ENCODE data around the gene EREG.
"Not testable (repeated sequence)": the region's sequence is repeated elsewhere in the genome, so short reads cannot be mapped to it uniquely, and the experiment has no call there.

Gene EREG

DNA sequence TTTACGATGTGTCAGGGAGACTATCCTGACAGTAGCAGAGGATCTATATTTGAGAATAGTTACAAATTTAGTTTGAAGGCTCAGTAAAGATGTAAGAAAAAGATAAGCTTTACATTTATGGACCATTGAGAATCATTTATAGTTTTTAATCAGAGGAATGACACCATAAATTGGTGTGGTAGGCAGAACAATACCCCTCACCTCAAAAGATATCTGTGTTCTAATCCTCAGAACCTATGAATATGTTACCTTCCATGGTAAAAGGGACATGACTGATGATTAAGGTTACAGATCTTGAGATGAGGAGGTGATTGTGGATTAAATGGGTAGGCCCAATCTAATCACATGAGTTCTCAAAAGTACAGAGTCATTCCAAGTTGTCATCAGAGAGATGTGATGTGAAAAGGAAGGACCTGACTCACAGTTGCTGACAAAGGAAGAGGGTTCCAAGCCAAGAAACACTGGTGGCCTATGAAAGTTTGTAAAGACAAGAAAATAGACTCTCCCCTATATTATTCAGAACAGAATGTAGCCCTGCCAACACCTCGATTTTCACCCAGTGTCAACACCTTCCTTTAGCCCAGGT, 27.0 kb downstream of the EREG start:
- DNase-seq: no peak

- no peak for DNase-seq
These were observed 29.7 kb downstream of the EREG start for GRCh38 chr4:74394476-74395136.

DNA sequence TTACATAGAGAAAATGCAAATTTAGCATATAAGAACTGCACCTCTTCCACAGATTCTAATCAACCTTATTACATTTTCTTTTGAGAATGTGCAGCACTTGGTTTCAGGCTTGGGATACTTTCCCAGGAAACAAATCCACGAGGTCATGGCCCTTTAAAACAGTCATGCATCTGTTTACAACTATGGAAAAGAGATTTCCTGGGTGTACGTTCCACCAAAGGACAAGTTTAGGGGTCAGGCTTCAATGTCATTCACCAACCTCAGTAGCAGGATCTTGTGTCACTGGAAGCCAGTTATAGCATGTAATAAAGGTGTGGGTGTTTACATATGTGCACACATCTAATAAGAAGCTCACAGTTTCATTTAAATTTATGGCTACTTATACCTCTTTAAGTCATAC, 30.7 kb downstream of the EREG start:
- DNase-seq: no peak

GRCh38 chr4:74397748-74398426, 32.9 kb downstream of the EREG start:
- DNase-seq: peak; percentile 17

DNA sequence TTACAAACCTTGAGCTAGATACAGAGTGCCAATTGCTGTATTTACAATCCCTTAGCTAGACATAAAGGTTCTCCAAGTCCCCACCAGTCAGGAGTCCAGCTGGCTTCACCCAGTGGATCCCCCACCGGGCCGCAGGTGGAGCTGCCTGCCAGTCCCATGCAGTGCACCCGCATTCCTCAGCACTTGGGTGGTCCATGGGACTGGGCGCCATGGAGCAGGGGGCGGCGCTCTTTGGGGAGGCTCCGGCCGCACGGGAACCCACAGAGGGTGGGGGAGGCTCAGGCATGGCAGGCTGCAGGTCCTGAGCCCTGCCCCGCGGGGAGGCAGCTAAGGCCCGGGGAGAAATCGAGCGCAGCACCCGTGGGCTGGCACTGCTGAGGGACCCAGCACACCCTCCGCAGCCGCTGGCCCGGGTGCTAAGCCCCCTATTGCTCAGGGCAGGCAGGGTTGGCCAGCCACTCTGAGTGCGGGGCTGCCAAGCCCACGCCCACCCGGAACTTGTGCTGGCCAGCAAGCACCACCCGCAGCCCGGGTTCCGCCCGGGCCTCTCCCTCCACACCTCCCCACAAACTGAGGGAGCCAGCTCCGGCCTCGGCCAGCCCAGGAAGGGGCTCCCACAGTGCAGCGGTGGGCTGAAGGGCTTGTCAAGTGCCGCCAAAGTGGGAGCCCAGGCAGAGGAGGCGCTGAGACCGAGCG, 34.1 kb downstream of the EREG start:
- DNase-seq: not testable (repeated sequence)

DNA sequence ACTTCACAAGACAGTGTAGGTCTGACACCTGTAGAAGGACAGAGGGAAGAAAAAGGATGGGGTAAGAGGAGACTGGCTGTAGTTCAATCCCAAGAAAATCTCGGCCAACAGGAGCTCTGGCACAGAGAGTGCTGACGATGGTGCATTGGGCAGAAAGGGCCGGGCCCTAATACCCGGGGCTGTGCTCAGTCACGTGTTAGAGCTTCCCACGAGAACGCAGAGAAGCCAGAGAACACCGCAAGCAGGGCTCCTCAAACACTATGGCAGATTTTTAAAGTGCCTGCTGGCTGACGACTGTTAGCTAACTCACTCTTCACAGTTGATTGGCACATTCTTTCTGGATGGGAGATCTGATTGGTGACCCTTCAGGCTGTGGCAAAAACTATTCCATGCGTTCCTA, 35.5 kb downstream of the EREG start:
- DNase-seq: no peak

DNA sequence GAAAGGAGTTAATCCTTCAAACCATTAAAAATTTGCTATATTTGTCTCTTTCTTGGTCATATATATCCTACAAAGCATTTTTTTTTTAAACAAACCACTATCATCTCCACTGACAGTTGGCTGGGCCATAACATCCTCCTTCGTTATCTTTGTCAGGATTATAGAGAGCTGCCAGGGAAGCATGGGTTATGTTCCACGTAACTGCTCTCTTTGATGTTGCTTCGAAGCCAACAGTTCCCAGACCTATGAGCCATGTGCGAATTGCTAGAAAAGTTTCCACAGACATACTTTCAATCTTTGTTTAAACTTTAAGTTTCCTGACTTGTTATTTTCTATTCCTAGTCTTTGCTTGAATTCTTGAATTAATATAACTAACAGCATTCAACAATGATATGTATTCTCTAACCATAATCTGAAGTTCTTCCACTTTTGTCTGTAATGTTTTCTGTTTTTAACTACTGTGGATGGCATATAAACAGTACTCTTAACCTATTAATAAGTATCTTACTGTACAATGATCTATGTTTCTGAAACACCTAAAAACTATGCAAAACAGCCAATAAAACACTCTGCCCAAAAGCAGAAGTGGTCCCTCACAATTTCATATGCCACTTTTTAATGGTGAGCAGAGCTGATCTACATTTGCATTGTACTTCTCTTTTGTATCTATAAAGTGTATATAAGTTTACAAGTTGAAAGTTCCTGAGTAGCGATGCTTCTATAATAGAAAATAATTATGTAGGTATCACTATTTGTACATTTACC, 37.9 kb downstream of the EREG start:
- DNase-seq: no peak

DNA sequence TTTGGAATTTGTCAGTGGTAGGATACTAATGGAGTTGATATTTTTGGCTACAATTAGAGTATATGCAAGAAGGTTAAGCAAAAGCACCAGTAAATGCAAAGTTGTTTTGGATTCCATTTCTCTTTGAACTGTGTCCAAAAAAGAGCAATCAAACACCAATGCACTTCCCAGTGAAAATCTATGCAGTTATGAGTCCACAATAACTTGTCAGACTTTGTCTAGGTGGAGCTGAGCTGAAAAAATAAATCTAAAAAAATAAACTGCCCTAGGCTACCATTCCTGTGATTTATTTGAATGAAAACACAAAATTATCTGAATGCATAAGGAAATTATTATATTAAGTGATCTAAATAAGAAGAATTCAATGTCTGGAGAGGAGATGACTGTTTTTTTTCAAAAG, 42.9 kb downstream of the EREG start:
- no peak for DNase-seq

- no peak for DNase-seq
These were observed 43.7 kb downstream of the EREG start for GRCh38 chr4:74408639-74409038.

DNA sequence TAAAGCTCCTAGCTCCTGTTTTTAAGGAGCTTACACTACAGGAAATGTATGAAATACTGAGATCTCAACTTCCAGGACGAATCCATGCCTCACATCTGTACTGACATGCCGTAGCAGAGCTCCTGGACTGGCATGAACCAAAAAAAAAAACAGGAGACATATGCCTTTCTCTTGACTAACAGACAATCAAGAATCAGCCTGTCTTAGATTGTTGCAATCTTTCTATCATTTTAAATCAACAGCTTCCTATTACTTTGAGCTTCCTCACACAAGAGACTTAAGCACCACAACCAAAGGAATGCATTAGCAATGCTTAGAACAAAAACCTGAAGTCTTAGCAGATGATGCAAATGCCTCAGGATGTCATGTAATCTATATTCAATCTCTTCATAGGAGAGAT, 45.3 kb downstream of the EREG start:
- DNase-seq: no peak

DNA sequence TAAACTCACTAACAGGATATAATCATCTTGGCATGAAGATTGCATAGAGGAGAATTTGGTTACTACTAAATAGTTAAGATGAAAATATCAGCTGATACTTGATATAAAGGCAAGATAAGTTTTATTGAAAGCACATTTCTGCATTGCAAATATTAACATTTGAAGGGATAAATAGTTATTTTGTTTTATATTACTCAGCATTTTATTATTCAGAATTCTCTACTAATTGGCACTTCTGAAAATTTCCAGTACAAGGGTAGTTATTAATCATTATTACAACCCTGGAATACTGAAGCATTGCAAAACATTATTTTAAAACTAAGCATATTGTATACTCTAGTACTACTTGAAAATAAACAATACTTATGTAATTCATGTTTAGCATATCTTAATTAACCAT, 47.3 kb downstream of the EREG start:
- no peak for DNase-seq

GRCh38 chr4:74413265-74413664, 48.3 kb downstream of the EREG start:
- no peak for DNase-seq

DNA sequence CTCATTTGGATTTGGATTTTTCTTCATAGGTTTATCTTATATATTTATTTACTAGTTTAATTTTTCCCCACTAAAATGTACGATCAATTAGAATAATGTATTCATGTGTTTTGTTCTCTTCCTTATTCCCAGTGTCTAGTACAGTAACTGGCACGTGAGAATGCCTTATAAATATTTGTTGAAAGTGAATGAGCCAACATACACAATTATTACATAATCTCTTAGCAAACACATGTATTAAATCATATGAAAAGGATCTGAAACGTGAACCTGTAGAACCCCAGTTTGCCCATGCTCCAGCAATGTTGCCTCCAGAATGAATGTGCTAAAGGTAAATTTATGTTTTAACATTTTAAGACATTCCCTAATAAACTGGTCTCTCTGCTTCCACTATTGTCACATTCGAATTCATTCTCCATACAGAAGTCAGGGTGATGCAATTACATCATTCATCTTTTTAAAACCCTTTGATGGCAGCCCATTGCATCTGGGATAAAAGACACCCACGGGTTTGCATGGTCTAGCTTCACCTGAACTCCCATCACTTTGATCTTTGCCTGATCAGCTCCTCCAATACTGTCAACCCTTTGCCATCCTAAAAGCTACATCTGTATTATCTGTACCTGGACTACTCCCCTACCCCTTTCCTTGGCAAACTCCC, 49.3 kb downstream of the EREG start:
- no peak for DNase-seq

DNA sequence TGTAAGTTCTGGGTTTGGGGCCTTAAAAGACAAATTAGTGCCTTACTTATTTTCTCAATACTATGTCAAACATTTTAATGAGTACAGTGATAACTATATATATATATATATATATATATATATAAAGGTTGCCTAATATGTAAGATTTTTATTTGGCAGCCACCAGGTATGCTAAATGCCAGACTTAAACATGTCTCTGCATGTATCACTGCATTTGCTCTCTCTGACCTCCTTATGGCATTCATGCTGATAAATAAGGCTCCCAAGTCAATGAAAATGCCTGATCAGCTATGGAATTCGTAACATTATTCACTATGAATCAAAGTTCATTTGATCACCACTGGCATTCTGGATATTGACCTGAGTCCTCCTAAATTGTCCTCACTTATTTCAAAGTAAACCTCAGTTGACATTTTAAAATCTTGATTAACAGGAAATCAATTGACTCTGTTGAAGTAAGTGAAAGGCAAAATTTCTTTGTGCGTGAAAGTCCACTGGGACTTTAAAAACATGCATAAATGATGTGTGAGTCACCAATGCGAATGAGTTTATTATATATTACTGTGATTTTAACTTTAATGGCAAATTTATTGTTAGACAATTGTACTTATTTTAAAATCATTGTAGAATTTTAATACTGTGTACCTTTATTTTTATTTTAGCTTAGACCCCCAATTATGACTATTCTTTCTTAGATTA, 50.8 kb downstream of the EREG start:
- DNase-seq: no peak

- no peak for DNase-seq
These were observed 53.2 kb downstream of the EREG start for GRCh38 chr4:74418063-74418670.

DNA sequence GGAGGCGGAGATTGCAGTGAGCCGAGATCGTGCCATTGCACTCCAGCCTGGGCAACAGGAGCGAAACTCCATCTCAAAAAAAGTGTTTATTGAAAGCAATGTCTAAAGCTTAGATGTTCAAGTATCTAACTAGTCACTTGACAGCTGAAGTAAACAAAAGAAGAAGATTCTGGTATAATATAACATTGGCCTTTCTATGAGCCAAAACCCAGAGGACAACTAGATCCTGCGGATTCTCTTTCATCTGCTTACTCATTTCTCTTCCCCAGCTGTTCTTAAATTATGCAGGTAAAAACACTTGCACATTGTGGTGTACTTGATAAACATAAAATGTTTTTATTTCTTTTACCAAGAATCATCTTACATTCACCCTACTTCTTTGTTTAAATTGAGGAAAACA, 55.9 kb downstream of the EREG start:
- no peak for DNase-seq

DNA sequence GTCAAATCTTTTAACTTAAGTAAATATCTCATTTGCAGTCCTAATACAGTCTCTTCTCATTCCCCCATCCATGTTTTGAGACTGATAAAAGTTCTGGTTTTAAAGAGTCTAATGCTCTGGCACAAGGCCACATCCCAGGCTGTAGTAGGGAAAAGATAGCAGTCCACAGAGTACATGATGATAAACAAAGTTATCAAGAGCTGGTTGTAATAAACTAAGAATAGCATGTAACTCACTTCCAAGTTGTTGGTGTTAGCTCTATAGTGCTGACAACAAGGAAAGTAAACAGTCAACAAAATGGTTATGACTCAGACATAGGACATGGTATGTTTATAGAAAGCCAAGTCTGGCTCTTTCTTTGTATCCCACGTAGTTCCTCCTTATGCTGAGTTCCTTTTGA, 58.2 kb downstream of the EREG start:
- DNase-seq: no peak

DNA sequence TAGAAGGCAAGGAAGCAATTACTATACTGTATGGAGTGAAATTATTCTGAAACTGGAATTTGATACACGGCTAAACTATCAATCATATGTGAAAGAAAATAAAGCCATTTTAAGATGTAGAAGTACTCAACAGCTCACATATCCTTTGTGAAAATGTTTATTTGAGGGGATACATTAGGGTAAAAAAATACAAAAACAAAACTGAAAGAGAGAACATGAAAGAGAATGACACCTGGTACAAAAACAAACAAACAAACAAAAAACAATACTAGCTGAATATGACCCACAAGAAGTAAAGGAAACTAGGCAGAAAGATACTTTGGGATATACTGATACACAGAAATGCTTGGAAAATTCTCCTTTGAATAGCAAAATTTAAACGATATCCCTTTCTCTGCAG, 59.2 kb downstream of the EREG start:
- no peak for DNase-seq

DNA sequence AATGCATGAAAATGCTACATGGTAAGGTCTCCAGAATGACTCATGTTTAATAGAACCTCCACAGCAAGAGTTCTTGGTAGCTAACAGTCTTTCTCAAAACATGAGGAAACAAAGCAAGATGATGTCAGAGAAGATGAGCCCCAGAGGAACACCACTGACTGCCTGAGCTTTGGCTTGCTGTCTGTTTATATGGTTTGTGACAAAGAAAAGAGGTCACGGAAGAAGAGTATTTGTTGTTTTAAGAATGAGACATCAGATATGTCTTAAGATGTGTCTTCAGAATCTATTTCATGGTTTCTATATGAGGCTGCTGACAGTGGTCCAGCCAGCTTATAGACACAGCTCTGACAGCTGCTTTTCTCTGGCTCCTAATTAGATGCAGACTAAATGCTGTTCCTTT, 61.2 kb downstream of the EREG start:
- no peak for DNase-seq

- DNase-seq: no peak
These were observed 63.3 kb downstream of the EREG start for GRCh38 chr4:74428276-74428675.

DNA sequence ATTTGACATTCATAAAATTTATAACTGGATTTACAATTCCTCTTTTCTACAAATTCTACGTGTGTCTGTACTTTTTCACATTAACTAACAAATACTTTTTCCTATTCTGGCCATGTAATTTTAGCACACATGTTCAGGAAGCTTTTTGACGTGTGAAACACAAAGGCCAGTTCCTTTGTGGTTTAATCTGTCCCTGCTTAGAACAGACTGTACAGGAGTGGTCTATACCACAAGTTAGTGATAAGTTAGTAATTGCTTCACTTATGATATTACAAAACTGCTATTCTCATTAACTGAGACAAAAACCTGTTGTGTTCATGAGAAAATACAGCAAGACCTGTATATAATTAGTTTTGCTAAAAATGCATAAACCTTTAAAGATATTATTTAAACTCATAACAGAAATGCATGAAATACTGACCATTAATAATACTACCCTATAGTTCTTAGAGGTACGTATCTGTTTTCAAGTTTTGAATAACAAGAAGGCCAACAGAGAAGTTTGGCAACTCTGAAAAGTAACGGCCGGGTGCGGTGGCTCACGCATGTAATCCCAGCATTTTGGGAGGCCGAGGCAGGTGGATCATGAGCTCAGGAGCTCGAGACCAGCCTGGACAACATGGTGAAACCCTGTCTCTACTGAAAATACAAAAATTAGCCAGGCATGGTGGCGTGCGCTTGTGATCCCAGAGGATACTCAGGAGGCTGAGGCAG, 66.3 kb downstream of the EREG start:
- DNase-seq: no peak
